Calu3 (cell line): Measurements from ENCODE around the gene MRPL4. TPM values are rescaled to one million over a fixed set of nuclear protein-coding genes. Genes with fewer than 3 reads are reported as not detected.

Experiments
- BruUV-seq: library from RNA; stranded (reverse); fragments of 400-500 nt; replicated peaks from 2 replicates; lab custom pipeline; 2021; lab: Mats Ljungman, UMichigan
- CTCF ChIA-PET: fragments of 300-600 bp; sonication (Branson Sonifier 250); formaldehyde crosslinking; loops from one replicate; lab custom pipeline; 2022; ENCODE audit warnings: antibody characterized with exemption; lab: Charles Lee
- DNase-seq: peaks from one replicate; pipeline ENCODE4 v3.0.0; 2022
- H3K27ac Mint-ChIP-seq: one replicate; pipeline ENCODE4 v1.8.0; 2022; ENCODE audit warnings: mixed read lengths; ENCODE audit not compliant: unreplicated experiment
- H3K27me3 Mint-ChIP-seq: one replicate; pipeline ENCODE4 v1.8.0; 2022; ENCODE audit warnings: mixed read lengths; ENCODE audit not compliant: unreplicated experiment
- H3K36me3 Mint-ChIP-seq: one replicate; pipeline ENCODE4 v1.8.0; 2022; ENCODE audit warnings: mild to moderate bottlenecking, moderate library complexity, mixed read lengths; ENCODE audit not compliant: insufficient read depth, unreplicated experiment
- H3K4me1 Mint-ChIP-seq: one replicate; pipeline ENCODE4 v1.8.0; 2022; ENCODE audit warnings: mild to moderate bottlenecking, low read depth, mixed read lengths; ENCODE audit not compliant: unreplicated experiment
- H3K4me3 Mint-ChIP-seq: one replicate; pipeline ENCODE4 v1.8.0; 2022; ENCODE audit warnings: mild to moderate bottlenecking, low read depth, moderate library complexity, mixed read lengths; ENCODE audit not compliant: unreplicated experiment
- H3K9me3 Mint-ChIP-seq: one replicate; pipeline ENCODE4 v1.8.0; 2022; ENCODE audit warnings: low read depth, mixed read lengths; ENCODE audit not compliant: unreplicated experiment
- CTCF ChIP-seq: fragments of 200-600 bp; IDR thresholded peaks from one replicate; pipeline ENCODE4 v1.8.0; 2022; ENCODE audit warnings: antibody characterized with exemption; ENCODE audit not compliant: unreplicated experiment
- intact Hi-C: fragments of 100-400 bp; cut with micrococcal nuclease; formaldehyde crosslinking; loops from one replicate; pipeline ENCODE4 v1.10.0; 2022; ENCODE audit not compliant: unreplicated experiment
- total RNA-seq: library from RNA; stranded (reverse); gene quantifications from 2 replicates; pipeline ENCODE4 v1.2.3, GENCODE V29; 2022

MRPL4 gene
- total RNA-seq, 1 experiment from 2014 or later, result 60.4 TPM

- peaks cover 30% of the 10 kb centered on the region for H3K27me3 Mint-ChIP-seq
- H3K36me3 Mint-ChIP-seq, result peaks cover 46% of the 10 kb centered on the region
- peak overlapping the region; percentile 59 for H3K4me3 Mint-ChIP-seq
- peak overlapping the region; percentile 27 for H3K27ac Mint-ChIP-seq
- no peak for TF ChIP-seq CTCF
- H3K9me3 Mint-ChIP-seq, result no peaks in the 10 kb centered on the region
- BruUV-seq, result no TSS peak
- CTCF ChIA-PET, result no interaction called here
- no peak for DNase-seq
- H3K4me1 Mint-ChIP-seq, result peaks cover 15% of the 10 kb centered on the region
- intact Hi-C loops, result no loop called here
These were observed 41.0 kb downstream of the MRPL4 start for GRCh38 chr19:10292789-10293636.

GRCh38 chr19:10293637-10294367, 41.8 kb downstream of the MRPL4 start:
- Mint-ChIP-seq H3K27ac (no peak overlapping the region), H3K9me3 (no peaks in the 10 kb centered on the region), H3K36me3 (peaks cover 38% of the 10 kb centered on the region), H3K4me1 (peaks cover 10% of the 10 kb centered on the region), H3K27me3 (peaks cover 30% of the 10 kb centered on the region), H3K4me3 (no peak overlapping the region)
- no peak for TF ChIP-seq CTCF
- BruUV-seq, result no TSS peak
- intact Hi-C loops, result no loop called here
- CTCF ChIA-PET, result no interaction called here
- no peak for DNase-seq

GRCh38 chr19:10294368-10294697, 42.3 kb downstream of the MRPL4 start:
- Mint-ChIP-seq H3K4me1 (peaks cover 8% of the 10 kb centered on the region), H3K9me3 (no peaks in the 10 kb centered on the region), H3K27ac (no peak overlapping the region), H3K4me3 (no peak overlapping the region), H3K36me3 (peaks cover 33% of the 10 kb centered on the region), H3K27me3 (peaks cover 30% of the 10 kb centered on the region)
- TF ChIP-seq CTCF, result no peak
- intact Hi-C loops, result no loop called here
- CTCF ChIA-PET, result no interaction called here
- DNase-seq, result no peak
- no TSS peak for BruUV-seq

- CTCF ChIA-PET, result interaction anchor here (0.7 kb wide), 1 partner anchor 25 kb away, joined by 5 read pairs; the partner anchor contains the start of gene ICAM1
- intact Hi-C loops, result no loop called here
- Mint-ChIP-seq H3K9me3 (no peaks in the 10 kb centered on the region), H3K4me1 (peaks cover 4% of the 10 kb centered on the region), H3K27me3 (peaks cover 22% of the 10 kb centered on the region), H3K4me3 (peak overlapping the region; percentile 62), H3K27ac (no peak overlapping the region), H3K36me3 (peaks cover 28% of the 10 kb centered on the region)
- BruUV-seq, result no TSS peak
- no peak for TF ChIP-seq CTCF
- peak; percentile 49 for DNase-seq
These were observed 43.4 kb downstream of the MRPL4 start for GRCh38 chr19:10295305-10295846.
